Smooth muscle cell (in vitro differentiated cells): ENCODE data around the gene ETF1. TPM values are rescaled to one million over a fixed set of nuclear protein-coding genes. Genes with fewer than 3 reads are reported as not detected.
"Not testable (repeated sequence)": the region's sequence is repeated elsewhere in the genome, so short reads cannot be mapped to it uniquely, and the experiment has no call there.

Source experiments
- DNase-seq: peaks from one replicate; lab custom pipeline; 2025; ENCODE audit not compliant: unreplicated experiment; lab: John Stamatoyannopoulos, UW
- H2AFZ ChIP-seq: fragments of 200-600 bp; sonication (generic); 2 replicates; pipeline ENCODE4 v1.6.0; 2016; ENCODE audit warnings: antibody characterized with exemption, low read depth, mild to moderate bottlenecking
- H3F3A ChIP-seq: fragments of 200-600 bp; sonication (generic); 2 replicates; pipeline ENCODE4 v1.6.0; 2017; ENCODE audit warnings: antibody characterized with exemption, low read depth
- H3K27ac ChIP-seq: fragments of 200-600 bp; sonication (generic); 2 replicates; pipeline ENCODE4 v1.5.1; 2016; ENCODE audit warnings: low read depth, mild to moderate bottlenecking
- H3K27me3 ChIP-seq: fragments of 200-600 bp; sonication (generic); 2 replicates; pipeline ENCODE4 v1.6.1; 2016; ENCODE audit warnings: low read depth, mild to moderate bottlenecking
- H3K36me3 ChIP-seq: fragments of 200-600 bp; sonication (generic); 2 replicates; pipeline ENCODE4 v1.5.1; 2016; ENCODE audit warnings: low read depth
- H3K4me1 ChIP-seq: fragments of 200-600 bp; sonication (generic); 2 replicates; pipeline ENCODE4 v1.5.1; 2016; ENCODE audit warnings: low read depth
- H3K4me2 ChIP-seq: fragments of 200-600 bp; sonication (generic); 2 replicates; pipeline ENCODE4 v1.6.0; 2016; ENCODE audit warnings: mild to moderate bottlenecking
- H3K4me3 ChIP-seq: fragments of 200-600 bp; sonication (generic); 2 replicates; pipeline ENCODE4 v1.5.1; 2016; ENCODE audit warnings: mild to moderate bottlenecking
- H3K79me2 ChIP-seq: fragments of 200-600 bp; sonication (generic); 2 replicates; pipeline ENCODE4 v1.6.0; 2016; ENCODE audit warnings: low read depth, mild to moderate bottlenecking
- H3K9ac ChIP-seq: fragments of 200-600 bp; sonication (generic); 2 replicates; pipeline ENCODE4 v1.6.0; 2016; ENCODE audit warnings: low read depth
- H3K9me3 ChIP-seq: fragments of 200-600 bp; sonication (generic); replicated peaks from 2 replicates; pipeline ENCODE4 v1.5.1; 2016; ENCODE audit warnings: low read depth
- H4K20me1 ChIP-seq: fragments of 200-600 bp; sonication (generic); 2 replicates; pipeline ENCODE4 v1.6.0; 2016; ENCODE audit warnings: low read depth
- WGBS: methylation state at CpG from one replicate; pipeline ENCODE4 v1.1.7; 2016; ENCODE audit warnings: low lambda C conversion rate; 5-methylcytosine and 5-hydroxymethylcytosine counted together
- polyA plus RNA-seq: library from polyadenylated mRNA; unstranded; fragments of >200 nt; fragmentation: Nextera tagmentation; extraction: Ambion mirVana; gene quantifications from 2 replicates; pipeline ENCODE4 v1.2.1, GENCODE V29; 2016
- total RNA-seq: library from RNA; depleted of rRNA; stranded (reverse); fragments of >200 nt; gene quantifications from 2 replicates; pipeline ENCODE4 v1.2.3, GENCODE V29; 2014
- TF ChIP-seq, protein P1 (sequence below): fragments of 200-600 bp; sonication (generic); IDR thresholded peaks from 2 replicates; pipeline ENCODE4 v1.5.1; 2017; ENCODE audit warnings: borderline replicate concordance, mild to moderate bottlenecking, antibody characterized with exemption; ENCODE audit not compliant: insufficient read depth, poor library complexity, severe bottlenecking

The ETF1 gene
- total and polyA plus RNA-seq, 2 experiments from 2014 or later = 48.7 to 98.0 TPM

DNA sequence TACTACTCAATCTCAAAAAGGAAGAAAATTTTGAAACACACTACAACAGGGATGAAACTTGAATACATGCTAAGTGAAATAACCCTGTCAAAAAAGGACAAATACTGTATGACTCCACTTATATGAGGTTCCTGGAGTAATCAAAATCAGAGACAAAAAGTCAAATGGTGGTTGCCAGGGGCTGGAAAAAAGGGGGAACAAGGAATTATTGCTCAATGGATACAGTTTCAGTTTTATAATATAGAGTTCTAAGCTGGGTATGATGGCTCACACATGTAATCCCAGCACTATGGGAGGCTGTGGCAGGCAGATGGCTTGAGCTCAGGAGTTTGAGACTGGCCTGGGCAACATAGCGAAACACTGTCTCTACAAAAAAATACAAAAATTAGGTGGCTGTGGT is 29.0 kb downstream of the ETF1 start:
- no peaks in the 10 kb centered on the region for H3K9me3 ChIP-seq
- no peak overlapping the region for H3K4me3 ChIP-seq
- H3K27me3 ChIP-seq = no peaks in the 10 kb centered on the region
- H4K20me1 ChIP-seq = peaks cover 50% of the 10 kb centered on the region
- H3F3A ChIP-seq = peaks cover 7% of the 10 kb centered on the region
- H3K4me2 ChIP-seq = no peak overlapping the region
- no peak overlapping the region for H3K9ac ChIP-seq
- peaks cover 28% of the 10 kb centered on the region for H3K79me2 ChIP-seq
- TF ChIP-seq, protein P1, sequence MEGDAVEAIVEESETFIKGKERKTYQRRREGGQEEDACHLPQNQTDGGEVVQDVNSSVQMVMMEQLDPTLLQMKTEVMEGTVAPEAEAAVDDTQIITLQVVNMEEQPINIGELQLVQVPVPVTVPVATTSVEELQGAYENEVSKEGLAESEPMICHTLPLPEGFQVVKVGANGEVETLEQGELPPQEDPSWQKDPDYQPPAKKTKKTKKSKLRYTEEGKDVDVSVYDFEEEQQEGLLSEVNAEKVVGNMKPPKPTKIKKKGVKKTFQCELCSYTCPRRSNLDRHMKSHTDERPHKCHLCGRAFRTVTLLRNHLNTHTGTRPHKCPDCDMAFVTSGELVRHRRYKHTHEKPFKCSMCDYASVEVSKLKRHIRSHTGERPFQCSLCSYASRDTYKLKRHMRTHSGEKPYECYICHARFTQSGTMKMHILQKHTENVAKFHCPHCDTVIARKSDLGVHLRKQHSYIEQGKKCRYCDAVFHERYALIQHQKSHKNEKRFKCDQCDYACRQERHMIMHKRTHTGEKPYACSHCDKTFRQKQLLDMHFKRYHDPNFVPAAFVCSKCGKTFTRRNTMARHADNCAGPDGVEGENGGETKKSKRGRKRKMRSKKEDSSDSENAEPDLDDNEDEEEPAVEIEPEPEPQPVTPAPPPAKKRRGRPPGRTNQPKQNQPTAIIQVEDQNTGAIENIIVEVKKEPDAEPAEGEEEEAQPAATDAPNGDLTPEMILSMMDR = no peak
- no peak overlapping the region for H2AFZ ChIP-seq
- H3K27ac ChIP-seq = no peak overlapping the region
- WGBS = 100% methylated on average over 1 of the region's 1 CpG
- H3K4me1 ChIP-seq = no peaks in the 10 kb centered on the region
- DNase-seq = no peak
- H3K36me3 ChIP-seq = peaks cover 28% of the 10 kb centered on the region

DNA sequence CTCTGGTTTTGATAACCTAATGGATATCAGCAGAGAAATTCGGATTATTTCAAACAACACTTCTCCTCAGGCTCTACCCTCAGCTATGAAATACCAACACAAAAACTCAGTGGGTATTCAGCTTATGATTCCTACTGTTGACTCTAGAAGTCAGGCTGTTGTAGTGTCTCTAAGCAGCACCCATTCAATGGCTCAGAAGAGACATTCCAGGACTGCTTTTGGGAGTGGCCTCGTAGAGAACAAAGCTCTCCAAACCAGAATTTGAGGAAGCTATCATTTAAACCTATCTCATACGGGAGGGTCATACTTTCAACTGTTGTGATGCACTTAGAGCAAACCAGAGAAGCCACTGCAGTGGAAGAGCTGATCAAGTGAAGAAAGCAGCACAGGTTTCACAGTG is 34.1 kb downstream of the ETF1 start:
- no peak overlapping the region for H3K4me2 ChIP-seq
- H3K79me2 ChIP-seq = no peaks in the 10 kb centered on the region
- no peak overlapping the region for H3K27ac ChIP-seq
- 77% methylated on average over 3 of the region's 3 CpGs for WGBS
- no peaks in the 10 kb centered on the region for H3K4me1 ChIP-seq
- DNase-seq = no peak
- H3K9me3 ChIP-seq = no peaks in the 10 kb centered on the region
- H2AFZ ChIP-seq = no peak overlapping the region
- no peaks in the 10 kb centered on the region for H3K27me3 ChIP-seq
- H3K9ac ChIP-seq = no peak overlapping the region
- H3K36me3 ChIP-seq = peaks cover 16% of the 10 kb centered on the region
- H3K4me3 ChIP-seq = no peak overlapping the region
- H4K20me1 ChIP-seq = peaks cover 11% of the 10 kb centered on the region
- TF ChIP-seq, protein P1 = no peak
- H3F3A ChIP-seq = peaks cover 19% of the 10 kb centered on the region

DNA sequence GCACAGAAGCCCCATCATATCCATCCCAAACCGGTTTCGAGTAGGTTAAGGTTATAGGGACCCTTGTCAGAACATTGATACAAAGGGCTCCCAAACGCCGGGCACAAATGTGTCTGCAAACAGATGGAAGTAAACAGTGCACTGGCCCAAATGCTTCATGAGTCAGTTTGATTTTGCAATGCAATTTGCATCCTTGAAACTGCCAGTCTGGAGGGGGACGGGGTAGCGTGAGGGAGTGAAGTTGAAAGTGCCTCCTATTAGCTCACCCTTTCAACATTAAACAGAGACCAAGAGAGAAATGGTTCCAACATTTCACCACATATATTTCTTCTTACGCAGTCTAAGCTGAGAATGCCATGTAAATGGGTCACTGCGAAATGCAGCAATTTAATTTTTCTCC is 35.6 kb downstream of the ETF1 start:
- 88% methylated on average over 8 of the region's 8 CpGs for WGBS
- peaks cover 10% of the 10 kb centered on the region for H4K20me1 ChIP-seq
- not testable (repeated sequence) for H3K4me3 ChIP-seq

DNA sequence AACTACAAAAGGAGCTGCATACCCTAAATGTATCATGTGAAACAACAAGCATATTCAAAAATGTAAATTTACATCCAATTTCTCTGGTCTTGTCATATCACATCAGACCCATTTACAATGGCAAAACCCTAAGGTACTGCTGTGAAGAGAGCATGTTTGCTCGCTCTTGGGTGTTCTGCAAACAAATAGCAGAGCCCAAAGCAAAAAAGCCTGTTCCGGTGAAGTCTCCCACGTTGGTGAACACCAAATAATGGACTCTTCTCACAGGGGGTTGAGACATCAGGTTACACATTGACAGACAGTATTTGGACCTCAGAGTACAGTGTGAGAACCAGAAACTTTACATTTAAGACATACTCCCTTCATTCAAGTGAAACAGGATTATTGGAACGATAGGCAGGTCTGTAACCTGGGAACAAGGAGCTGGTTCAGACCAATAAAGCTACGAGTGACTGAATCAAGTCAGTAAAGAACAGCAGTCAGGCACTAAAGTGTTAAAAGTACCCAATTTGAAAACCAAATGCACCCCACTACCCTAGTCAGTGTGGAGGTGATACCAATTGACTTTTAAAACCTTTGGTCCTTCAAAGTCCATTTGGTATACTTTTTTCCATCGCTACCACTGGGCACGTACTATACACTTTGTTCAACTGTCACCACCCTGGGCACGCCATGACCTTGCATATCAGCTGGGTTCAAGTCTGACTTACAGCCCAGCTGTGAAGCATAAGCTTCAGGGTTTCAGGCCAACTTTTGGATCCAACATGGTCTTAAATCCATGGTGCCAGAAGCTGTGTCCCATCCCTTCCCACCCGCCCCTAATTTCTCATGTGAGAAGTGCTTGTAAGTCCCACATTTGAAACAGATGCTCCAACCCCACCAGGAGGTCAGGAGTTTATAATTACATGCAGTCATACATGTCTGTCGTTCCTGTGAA is 36.4 kb downstream of the ETF1 start:
- peaks cover 16% of the 10 kb centered on the region for H3F3A ChIP-seq
- H2AFZ ChIP-seq = no peak overlapping the region
- DNase-seq = no peak
- no peak overlapping the region for H3K4me3 ChIP-seq
- WGBS = 91% methylated on average over 10 of the region's 10 CpGs
- TF ChIP-seq, protein P1 = no peak
- H3K36me3 ChIP-seq = peaks cover 12% of the 10 kb centered on the region
- H3K4me2 ChIP-seq = no peak overlapping the region
- no peaks in the 10 kb centered on the region for H3K27me3 ChIP-seq
- no peak overlapping the region for H3K27ac ChIP-seq
- no peaks in the 10 kb centered on the region for H3K4me1 ChIP-seq
- peaks cover 4% of the 10 kb centered on the region for H4K20me1 ChIP-seq
- no peaks in the 10 kb centered on the region for H3K79me2 ChIP-seq
- no peak overlapping the region for H3K9ac ChIP-seq
- no peaks in the 10 kb centered on the region for H3K9me3 ChIP-seq

More for the DNA sequence above, 35.6 kb downstream of the ETF1 start:
- H3K27ac ChIP-seq, H3K4me2 ChIP-seq, H3K79me2 ChIP-seq, H3K9me3 ChIP-seq, DNase-seq, H3K4me1 ChIP-seq, H3K9ac ChIP-seq, H2AFZ ChIP-seq, H3K27me3 ChIP-seq: not testable (repeated sequence)
- H3K36me3 ChIP-seq = peaks cover 15% of the 10 kb centered on the region
- peaks cover 18% of the 10 kb centered on the region for H3F3A ChIP-seq
